ENCODE results near the gene SMYD3.

DNA sequence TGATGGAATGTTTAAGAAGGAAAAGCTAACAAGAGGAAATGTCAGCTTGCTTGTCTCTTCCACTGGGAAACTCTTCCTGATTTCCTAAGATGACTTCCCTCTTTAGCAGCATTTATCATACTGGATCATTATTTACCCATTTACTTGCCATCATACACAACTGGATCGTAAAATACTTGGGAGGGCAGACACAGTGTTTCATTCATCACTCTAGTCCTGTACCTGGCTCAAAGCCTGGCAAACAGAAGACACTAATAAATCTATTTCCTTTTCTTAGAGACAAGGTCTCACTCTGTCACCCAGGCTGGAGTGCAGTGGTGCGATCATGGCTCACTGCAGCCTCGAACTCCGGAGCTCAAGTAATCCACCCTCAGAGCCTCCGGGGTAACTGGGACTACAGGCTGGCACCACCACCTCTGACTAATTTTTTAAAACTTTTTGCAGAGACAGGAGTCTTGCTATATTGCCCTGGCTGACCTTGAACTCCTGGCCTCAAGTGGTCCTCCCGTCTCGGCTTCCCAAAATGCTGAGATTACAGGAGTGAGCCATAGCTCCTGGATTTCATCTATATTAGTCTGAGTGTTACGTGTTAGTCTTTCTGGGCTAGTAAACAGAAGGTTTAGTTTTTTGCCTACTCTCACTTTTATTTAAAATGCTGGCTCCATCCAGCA, 574.6 kb downstream of the SMYD3 start:
- TF ChIP-seq, protein P1, sequence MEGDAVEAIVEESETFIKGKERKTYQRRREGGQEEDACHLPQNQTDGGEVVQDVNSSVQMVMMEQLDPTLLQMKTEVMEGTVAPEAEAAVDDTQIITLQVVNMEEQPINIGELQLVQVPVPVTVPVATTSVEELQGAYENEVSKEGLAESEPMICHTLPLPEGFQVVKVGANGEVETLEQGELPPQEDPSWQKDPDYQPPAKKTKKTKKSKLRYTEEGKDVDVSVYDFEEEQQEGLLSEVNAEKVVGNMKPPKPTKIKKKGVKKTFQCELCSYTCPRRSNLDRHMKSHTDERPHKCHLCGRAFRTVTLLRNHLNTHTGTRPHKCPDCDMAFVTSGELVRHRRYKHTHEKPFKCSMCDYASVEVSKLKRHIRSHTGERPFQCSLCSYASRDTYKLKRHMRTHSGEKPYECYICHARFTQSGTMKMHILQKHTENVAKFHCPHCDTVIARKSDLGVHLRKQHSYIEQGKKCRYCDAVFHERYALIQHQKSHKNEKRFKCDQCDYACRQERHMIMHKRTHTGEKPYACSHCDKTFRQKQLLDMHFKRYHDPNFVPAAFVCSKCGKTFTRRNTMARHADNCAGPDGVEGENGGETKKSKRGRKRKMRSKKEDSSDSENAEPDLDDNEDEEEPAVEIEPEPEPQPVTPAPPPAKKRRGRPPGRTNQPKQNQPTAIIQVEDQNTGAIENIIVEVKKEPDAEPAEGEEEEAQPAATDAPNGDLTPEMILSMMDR (IDR thresholded peaks at IDR 0.05; ENCODE audit: poor library complexity, severe bottlenecking) = no peak
- TF ChIP-seq RAD21 (conservative IDR thresholded peaks at IDR 0.05) = no peak
- no peak for TF ChIP-seq EZH2 (IDR thresholded peaks at IDR 0.05; ENCODE audit: borderline replicate concordance, insufficient read depth, low read length, poor library complexity, severe bottlenecking)
- no peak for TF ChIP-seq SMC3 (conservative IDR thresholded peaks at IDR 0.05; ENCODE audit: poor library complexity)
- TF ChIP-seq, protein P2, sequence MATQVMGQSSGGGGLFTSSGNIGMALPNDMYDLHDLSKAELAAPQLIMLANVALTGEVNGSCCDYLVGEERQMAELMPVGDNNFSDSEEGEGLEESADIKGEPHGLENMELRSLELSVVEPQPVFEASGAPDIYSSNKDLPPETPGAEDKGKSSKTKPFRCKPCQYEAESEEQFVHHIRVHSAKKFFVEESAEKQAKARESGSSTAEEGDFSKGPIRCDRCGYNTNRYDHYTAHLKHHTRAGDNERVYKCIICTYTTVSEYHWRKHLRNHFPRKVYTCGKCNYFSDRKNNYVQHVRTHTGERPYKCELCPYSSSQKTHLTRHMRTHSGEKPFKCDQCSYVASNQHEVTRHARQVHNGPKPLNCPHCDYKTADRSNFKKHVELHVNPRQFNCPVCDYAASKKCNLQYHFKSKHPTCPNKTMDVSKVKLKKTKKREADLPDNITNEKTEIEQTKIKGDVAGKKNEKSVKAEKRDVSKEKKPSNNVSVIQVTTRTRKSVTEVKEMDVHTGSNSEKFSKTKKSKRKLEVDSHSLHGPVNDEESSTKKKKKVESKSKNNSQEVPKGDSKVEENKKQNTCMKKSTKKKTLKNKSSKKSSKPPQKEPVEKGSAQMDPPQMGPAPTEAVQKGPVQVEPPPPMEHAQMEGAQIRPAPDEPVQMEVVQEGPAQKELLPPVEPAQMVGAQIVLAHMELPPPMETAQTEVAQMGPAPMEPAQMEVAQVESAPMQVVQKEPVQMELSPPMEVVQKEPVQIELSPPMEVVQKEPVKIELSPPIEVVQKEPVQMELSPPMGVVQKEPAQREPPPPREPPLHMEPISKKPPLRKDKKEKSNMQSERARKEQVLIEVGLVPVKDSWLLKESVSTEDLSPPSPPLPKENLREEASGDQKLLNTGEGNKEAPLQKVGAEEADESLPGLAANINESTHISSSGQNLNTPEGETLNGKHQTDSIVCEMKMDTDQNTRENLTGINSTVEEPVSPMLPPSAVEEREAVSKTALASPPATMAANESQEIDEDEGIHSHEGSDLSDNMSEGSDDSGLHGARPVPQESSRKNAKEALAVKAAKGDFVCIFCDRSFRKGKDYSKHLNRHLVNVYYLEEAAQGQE (IDR thresholded peaks at IDR 0.05; ENCODE audit: borderline replicate concordance) = no peak
- TF ChIP-seq EP300 (conservative IDR thresholded peaks at IDR 0.05; ENCODE audit: poor library complexity, severe bottlenecking) = no peak
- TF ChIP-seq MXI1 (conservative IDR thresholded peaks at IDR 0.05; ENCODE audit: poor library complexity, severe bottlenecking) = no peak
- no peak for TF ChIP-seq POLR2AphosphoS5 (IDR thresholded peaks at IDR 0.05)
- no peak for TF ChIP-seq TAF1 (IDR thresholded peaks at IDR 0.05; ENCODE audit: low read depth)

Measured in neural cell (in vitro differentiated cells).